GM10248 (cell line): ENCODE measurements around the gene DEPP1.

Experiments
- CTCF ChIA-PET: fragments of 300-600 bp; sonication (Branson Sonifier 250); formaldehyde crosslinking; extraction: SDS; loops from one replicate; lab custom pipeline; 2021; ENCODE audit warnings: antibody characterized with exemption; lab: Yijun Ruan, JAX
- POLR2A ChIA-PET: fragments of 350-650 bp; sonication (Branson Sonifier 250); formaldehyde crosslinking; extraction: SDS; loops from one replicate; lab custom pipeline; 2020; ENCODE audit warnings: antibody characterized with exemption; lab: Yijun Ruan, JAX
- DNase-seq: peaks from one replicate; pipeline ENCODE4 v3.0.0; 2012; ENCODE audit errors: extremely low spot score
- CTCF ChIP-seq: IDR thresholded peaks from 2 replicates; pipeline ENCODE4 v1.5.1; 2012; ENCODE audit warnings: mild to moderate bottlenecking, low read depth; ENCODE audit errors: extremely low read depth, missing control alignments, control extremely low read depth

DEPP1 gene

GRCh38 chr10:44951576-44952226 lies 26.9 kb downstream of the DEPP1 start:
- no peak for TF ChIP-seq CTCF
- POLR2A ChIA-PET: no interaction called here
- no peak for DNase-seq
- CTCF ChIA-PET: interaction anchor here (1.2 to 15.9 kb wide), 3 partner anchors 13 to 22 kb away, joined by 3 to 211 read pairs (median 151); partner anchors contain the start of gene RASSF4

GRCh38 chr10:44950326-44951225 lies 28.0 kb downstream of the DEPP1 start:
- no peak for TF ChIP-seq CTCF
- no peak for DNase-seq
- POLR2A ChIA-PET: interaction anchor here (0.6 to 1.1 kb wide), 3 partner anchors 11 to 28 kb away, joined by 3 to 4 read pairs (median 3); partner anchors contain the start of gene DEPP1
- CTCF ChIA-PET: interaction anchor here (1.4 to 15.9 kb wide), 3 partner anchors 14 to 25 kb away, joined by 6 to 211 read pairs (median 151); partner anchors contain the start of gene RASSF4

GRCh38 chr10:44949915-44950314 lies 28.7 kb downstream of the DEPP1 start:
- no peak for TF ChIP-seq CTCF
- DNase-seq: no peak
- ChIA-PET CTCF (interaction anchor here (1.4 to 15.9 kb wide), 3 partner anchors 14 to 26 kb away, joined by 6 to 211 read pairs (median 151); partner anchors contain the start of gene RASSF4), POLR2A (interaction anchor here (0.6 to 1.1 kb wide), 3 partner anchors 12 to 29 kb away, joined by 3 to 4 read pairs (median 3); partner anchors contain the start of gene DEPP1)

GRCh38 chr10:44949127-44949802 lies 29.3 kb downstream of the DEPP1 start:
- DNase-seq: no peak
- ChIA-PET POLR2A (interaction anchor here (1.0 kb wide), 1 partner anchor 29 kb away, joined by 3 read pairs; no protein-coding TSS in a partner anchor), CTCF (interaction anchor here (1.4 to 15.9 kb wide), 4 partner anchors 15 to 30 kb away, joined by 6 to 211 read pairs (median 79); partner anchors contain the start of genes DEPP1 and RASSF4)
- TF ChIP-seq CTCF: no peak

GRCh38 chr10:44948642-44949041 lies 30.0 kb downstream of the DEPP1 start:
- no peak for DNase-seq
- CTCF ChIA-PET: interaction anchor here (1.3 to 15.9 kb wide), 5 partner anchors 15 to 44 kb away, joined by 3 to 211 read pairs (median 9); partner anchors contain the start of genes DEPP1 and RASSF4

More at GRCh38 chr10:44948642-44949041, 30.0 kb downstream of the DEPP1 start:
- POLR2A ChIA-PET: interaction anchor here (1.0 kb wide), 1 partner anchor 29 kb away, joined by 3 read pairs; no protein-coding TSS in a partner anchor
- no peak for TF ChIP-seq CTCF
